ENCODE data around the gene C20orf141.
A peak's percentile ranks its signal among the peaks of the same experiment; 100 is the strongest.
"Not testable (repeated sequence)": the region's sequence is repeated elsewhere in the genome, so short reads cannot be mapped to it uniquely, and the experiment has no call there.

C20orf141 gene

DNA sequence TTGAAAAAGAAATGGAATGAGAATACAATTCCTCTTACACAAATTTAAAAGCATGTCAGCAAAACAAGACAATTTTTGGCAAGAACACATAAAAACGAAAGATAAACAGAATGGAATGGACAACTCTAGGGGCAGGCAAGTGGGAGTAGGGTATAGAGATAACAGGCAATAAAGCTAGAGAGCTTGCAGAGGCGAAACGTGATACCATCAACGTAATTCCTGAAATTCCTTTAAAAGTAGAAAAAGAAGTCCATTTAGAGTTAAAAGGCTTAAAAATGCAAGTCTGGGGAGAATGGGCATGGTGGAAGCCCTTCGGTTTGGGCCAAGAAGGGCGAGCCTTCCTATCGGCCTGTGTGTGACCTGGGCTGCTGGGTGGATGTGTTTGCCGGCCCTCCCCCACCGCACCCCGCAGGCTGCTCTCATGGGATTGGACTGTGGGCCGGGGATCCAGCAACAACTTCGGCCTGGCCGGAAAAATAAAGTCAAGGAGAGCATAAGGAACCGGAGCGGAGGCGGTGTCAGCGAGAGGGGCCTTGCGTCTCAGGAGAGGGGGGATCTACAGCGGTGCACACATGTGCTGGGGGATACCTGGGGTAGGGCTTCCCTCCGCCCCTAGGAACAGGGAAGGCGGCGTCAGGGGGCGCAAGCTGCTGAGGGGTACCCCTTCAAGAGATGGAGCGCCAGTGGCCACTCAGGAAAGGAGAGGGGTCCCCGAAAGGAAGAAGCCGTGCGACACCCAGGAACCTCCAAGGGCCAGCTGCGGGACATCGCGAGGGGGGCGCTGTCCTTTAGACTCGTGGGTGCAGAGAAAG, 5.5 kb downstream of the C20orf141 start:
- peak; percentile 82 for DNase-seq (ENCODE audit: low read depth, low spot score)

DNA sequence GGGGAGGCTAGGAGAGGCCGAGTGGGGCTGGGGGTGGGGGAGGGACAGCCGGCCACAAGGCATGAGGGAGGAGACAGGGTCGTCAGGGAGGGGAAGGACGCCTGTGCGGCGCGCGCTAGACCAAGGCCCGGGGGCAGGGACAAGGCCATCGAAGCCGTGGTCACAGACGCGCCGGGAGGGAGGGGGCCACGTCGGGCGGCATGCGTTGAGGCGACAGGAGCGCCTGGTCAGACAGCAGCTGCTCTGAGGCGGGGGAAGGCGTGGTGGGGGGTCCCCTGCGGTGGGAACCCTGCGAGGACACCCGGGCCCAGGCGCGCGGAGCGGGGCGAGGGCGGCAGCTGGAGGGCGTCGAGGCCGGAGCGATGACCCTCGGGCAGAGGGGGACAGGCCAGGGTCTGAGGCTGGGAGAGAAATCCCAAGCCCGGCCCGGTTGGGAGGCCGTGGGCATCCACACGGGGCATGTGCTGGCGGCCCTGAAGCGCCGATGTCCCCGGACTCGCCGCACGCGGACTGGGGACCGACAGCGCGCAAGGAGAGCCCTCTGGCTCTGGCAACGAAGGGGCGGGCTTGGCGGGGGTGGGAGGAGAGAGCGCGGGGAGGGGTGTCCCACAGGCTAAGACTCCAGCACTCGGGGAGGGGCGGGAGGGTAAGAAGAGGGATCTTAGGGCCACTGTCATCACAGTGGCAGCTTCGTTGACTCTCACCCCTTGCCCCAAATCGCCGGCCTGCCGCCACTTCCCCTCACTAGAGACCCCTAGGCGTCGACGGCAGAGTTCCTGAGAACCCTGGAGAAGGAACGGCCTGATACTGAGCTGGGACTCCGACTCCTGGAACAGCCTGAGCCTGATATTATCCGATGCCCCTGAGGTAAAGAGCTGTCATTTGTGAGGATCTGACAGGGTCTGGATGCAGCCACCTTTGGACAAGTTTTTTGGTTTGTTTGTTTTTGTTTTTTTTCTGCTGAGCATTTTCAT, 6.4 kb downstream of the C20orf141 start:
- DNase-seq (ENCODE audit: low read depth, low spot score): peak; percentile 58

DNA sequence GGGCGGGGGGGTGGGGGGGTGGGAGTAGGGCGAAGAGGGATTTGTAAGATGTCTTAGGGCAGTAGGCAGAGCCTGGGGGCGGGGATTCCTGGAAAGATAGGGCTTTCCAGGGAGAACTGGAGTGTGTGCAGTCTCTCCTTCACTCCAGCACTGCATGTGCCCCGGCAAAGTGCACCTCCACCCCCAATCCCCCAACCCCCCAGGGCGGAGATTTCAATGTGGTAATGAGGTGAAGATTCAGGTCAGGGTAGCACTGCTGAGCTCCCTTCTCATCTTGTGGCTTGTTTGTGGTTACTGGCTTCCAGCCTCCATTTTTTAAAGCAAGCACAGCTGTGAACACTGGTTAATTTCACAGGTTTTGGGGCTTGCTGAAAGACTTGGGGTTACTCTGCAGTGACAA, 7.3 kb downstream of the C20orf141 start:
- DNase-seq (ENCODE audit: low read depth, low spot score): peak; percentile 27

DNA sequence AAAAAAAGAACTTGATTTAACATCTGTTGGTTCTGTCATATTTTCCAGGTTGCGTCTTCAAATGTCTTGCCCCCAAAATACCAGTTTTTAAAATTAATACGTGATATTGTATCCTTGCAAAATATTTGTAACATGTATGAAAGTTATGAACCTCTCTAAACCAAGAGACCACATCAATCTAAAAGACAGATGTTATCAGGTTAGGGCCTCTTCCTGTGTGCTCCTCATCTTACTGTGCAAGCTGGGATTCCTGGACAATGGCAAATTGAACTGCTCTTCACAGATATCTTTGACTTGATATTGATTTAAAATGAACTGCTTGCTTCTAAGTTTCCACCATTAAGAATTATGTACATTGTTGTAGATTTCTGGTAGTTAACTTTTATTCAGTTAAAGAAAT, 11.0 kb downstream of the C20orf141 start:
- DNase-seq (ENCODE audit: low read depth, low spot score): no peak

DNA sequence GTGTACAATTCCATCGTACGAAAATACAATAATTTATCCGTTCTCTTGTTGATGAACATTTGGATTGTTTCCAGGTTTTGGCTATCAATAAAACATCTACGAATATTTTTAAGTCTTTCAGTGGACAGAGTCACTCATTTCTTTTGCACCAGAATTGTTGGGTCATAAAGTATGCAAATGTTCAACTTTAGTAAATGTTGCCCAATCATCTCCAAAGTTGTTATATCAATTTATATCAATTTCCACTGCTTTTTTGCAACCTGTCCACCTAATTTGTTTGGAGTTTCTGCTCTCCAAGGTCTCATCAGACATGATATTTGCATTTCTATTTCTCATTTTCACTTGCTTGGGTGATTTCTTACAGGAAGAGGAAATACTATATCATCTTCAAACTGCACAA, 11.9 kb downstream of the C20orf141 start:
- no peak for DNase-seq (ENCODE audit: low read depth, low spot score)

DNA sequence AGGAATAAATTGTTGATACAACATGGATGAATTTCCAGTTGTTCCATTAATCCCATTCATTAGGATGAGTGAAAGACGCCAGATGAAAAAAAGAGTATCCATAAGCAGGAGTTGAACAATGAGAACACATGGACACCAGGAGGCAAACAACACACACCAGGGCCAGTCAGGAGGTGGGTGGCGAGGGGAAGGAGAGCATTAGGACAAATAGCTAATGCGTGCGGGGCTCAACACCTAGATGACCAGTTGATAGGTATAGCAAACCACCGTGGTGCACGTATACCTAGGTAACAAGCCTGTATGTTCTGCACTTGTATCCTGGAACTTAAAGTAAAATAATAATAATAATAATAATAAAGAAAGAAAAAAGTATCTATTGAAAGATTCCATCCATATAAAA, 14.6 kb downstream of the C20orf141 start:
- no peak for DNase-seq (ENCODE audit: low read depth, low spot score)

DNA sequence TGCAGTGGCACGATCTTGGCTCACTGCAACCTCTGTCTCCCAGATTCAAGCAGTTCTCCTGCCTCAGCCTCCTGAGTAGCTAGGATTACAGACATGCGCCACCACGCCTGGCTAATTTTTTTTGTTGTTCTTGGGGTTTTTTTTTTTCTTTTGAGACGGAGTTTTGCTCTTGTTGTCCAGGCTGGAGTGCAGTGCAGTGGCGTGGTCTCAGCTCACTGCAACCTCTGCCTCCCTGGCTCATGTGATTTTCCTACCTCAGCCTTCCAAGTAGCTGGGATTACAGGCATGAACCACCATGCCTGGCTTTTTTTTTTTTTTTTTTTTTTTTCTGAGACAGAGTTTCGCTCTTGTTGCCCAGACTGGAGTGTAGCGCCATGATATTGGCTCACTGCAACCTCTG, 16.4 kb downstream of the C20orf141 start:
- not testable (repeated sequence) for DNase-seq (ENCODE audit: low read depth, low spot score)

DNA sequence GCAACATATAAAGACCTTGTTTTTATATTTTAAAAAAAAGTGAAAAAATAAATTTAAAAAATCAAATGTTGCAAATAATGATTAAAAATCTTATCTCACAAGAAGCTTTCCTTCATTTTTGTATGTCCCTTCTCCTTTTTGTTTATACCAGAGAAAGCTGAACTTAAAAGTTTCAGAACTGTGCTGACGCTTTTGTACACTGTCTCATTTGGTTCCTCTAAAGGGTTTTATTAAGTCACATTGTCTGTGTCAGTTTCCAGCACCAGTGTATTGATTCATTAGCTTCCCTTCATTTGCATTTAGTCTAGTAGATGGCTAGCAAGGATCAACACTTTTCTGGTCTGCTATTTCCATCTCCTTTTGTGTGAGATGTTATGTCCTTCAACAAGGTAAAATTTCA, 19.0 kb downstream of the C20orf141 start:
- no peak for DNase-seq (ENCODE audit: low read depth, low spot score)

DNA sequence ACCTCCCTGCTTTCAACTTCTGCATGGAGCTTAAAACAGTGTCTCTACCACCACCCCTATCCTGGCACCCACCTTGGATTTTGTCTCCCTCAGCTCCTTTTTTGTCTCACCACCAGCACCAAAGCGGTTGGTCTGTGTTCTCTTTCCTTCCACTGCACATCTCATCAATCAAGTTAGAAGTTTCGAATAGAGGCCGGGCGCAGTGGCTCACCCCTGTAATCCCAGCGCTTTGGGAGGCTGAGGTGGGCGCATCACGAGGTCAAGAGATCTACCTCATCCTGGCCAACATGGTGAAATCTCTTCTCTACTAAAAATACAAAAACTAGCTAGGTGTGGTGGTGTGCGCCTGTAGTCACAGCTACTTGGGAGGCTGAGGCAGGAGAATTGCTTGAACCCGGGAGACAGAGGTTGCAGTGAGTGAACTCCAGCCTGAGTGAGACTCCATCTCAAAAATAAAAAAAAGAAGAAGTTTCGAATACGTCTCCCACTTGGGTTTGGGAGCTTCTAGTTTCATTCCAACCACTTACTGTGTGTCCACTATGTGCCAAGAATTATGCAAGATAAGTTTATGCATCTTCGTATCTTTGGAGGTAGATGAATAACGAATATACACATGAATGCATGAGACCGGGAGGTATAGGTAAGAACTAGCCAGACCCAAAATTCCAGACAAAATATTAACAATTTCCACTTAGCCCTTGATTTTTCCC, 19.8 kb downstream of the C20orf141 start:
- DNase-seq (ENCODE audit: low read depth, low spot score): no peak

DNA sequence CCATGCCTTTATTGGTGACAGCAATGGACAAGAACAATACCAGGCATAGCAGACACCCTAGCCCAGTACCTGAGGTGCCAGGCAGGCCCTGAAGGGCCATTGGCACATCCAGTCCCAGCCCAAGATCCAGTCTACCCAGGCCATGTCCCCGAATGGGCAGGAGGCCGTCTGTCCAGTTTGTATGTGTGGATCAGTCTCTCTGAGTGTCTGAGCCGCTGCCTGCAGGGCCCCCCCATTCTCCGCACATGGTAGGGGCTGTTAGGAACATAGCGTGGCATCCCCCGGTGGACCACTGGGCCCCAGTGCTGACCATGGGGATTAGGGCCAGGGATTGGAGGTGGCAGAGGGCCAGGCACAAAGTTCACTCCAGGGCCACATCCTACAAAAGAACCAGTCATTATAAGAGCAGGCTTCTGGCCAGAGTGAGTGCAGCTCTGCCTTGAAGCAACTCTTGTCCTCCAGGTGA, 20.6 kb downstream of the C20orf141 start:
- no peak for DNase-seq (ENCODE audit: low read depth, low spot score)

DNA sequence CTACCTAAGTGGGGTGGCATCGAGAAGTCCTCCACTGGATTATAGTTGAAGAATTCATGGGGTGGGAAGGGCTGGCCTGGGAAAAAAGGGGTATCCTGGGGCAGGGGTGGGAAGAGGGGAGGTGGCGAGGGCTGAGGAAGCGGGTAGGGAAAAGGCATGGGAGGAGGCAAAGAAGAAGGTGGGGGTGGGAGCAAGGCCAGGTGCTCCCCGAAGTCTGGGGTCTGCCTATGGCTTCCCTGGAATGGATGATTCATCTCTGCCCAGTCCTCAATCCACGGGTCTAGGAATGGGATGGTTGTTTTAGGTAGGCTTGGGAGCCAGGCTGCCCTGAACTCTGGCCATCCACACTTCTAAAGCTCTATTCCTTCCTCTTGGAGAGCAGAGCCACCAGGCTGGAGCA, 21.2 kb downstream of the C20orf141 start:
- no peak for DNase-seq (ENCODE audit: low read depth, low spot score)

DNA sequence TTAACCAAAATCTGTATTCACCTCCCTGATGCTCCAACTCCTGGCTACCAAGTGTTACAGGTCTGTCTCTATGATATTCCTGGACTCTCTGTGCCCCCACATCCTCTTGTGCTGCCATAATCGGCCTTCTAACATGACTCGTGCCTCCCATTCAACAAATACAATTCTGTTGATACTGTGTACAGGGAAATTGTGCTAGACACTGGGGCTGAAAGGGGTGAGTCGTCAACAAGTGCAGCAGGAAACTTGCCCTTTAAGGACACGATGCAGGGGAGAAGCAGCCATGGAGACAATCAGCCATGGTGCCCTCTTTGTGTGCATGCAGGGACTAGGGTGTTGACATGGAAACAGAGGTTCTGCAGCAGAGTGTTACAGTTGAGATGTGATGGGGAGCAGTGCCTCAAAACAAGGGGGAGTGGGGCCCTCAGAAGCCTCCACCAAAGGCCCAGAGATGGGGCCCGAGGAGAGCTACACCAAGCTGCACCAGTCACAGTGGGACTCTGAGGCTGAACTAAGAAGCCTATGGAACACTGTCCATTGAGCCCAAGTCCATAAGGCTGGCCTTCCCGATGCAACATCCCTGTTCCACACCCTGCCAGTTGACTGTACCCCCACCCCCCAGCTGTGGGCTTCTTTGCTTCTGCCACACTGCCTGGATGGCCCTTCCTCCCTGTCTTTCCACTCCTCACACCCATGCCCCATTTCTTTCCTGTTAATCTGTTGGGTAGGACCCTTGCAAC, 22.6 kb downstream of the C20orf141 start:
- no peak for DNase-seq (ENCODE audit: low read depth, low spot score)

DNA sequence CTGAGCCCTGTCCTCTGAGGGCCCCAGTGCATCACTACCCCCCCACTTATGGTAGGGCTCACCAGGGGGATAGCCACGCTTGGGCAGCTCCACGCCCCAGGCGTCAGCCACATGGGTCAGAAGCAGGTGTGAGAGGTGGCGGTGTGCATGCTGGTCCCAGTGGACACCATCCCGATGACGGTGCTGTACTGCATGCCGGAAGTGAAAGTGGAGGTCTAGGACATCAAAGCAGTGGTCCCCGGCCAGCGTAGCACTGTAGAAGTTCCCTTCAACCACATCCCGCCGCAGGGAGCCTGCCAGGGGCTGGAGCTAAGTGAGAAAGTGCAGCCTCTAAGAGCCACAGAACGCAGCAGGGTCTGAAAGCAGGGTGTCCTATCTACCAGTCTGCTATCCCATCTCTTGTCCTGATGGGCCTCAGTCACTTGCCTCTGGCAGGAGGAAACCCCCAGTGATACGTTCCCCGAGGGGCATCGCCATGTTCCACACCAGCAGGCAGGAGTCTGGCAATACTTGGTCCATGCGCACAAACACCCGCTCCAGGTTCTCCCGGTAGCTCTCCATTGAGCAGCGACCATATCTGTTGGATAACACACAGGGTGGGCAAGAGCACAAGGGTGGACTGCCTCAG, 23.5 kb downstream of the C20orf141 start:
- no peak for DNase-seq (ENCODE audit: low read depth, low spot score)

DNA sequence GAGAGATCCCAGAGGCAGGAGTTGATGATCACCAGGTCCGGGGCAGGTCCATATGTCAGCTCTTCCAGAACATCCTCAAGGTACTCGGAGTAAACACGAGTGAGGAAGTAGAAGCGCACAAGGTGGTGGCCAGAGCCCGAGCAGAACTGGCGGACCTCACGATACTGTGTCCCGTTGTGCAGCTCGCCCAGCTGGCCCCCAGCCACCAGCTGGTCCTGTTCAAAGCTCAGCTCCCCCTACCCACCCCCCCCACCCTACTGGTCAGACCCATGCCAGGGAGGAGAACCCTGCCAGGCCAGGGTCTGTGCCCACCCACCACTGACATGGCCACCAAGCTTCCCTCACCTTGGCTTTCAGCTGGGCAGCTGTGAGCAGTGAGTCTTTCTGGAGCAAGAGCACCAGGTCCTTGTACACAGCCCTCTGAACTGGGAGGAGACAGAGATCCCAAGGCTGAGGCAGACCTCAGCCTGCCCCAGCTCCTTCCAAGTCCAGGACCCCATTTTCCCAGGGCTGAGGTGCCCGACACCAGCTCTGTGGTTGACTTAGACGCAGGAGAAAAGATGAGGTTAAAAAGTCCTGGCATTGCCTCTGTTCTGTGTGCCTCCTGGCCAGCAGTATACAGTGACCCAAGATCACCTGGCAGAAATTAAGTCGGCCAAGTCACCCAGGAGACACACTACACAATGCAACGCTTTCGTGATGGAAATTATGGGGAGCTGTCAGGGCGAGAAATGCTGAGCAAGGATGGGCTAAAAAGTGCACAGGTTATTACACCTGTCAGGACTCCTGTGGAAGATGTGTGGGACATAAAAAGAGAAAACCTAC, 24.3 kb downstream of the C20orf141 start:
- no peak for DNase-seq (ENCODE audit: low read depth, low spot score)

DNA sequence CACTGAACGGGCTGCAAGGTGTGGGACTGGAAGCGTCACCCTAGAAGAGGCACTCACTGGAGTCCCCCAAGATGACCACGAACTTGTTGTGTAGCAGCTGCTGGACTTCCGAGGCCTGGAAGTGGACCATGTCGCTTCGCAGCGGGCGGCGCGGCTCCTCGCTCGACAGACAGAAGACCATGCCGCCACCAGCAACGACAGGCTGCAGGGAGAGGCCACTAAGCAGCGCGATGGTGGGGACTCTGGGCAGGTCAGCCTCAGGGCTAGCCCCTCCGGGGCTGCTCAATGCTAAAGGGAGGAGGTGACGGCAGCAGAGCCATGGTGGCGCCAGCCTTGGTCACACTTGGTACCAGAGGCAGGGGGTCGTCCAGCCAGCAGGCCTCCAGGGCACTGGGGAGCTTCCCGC, 24.9 kb downstream of the C20orf141 start:
- DNase-seq (ENCODE audit: low read depth, low spot score): peak; percentile 15

DNA sequence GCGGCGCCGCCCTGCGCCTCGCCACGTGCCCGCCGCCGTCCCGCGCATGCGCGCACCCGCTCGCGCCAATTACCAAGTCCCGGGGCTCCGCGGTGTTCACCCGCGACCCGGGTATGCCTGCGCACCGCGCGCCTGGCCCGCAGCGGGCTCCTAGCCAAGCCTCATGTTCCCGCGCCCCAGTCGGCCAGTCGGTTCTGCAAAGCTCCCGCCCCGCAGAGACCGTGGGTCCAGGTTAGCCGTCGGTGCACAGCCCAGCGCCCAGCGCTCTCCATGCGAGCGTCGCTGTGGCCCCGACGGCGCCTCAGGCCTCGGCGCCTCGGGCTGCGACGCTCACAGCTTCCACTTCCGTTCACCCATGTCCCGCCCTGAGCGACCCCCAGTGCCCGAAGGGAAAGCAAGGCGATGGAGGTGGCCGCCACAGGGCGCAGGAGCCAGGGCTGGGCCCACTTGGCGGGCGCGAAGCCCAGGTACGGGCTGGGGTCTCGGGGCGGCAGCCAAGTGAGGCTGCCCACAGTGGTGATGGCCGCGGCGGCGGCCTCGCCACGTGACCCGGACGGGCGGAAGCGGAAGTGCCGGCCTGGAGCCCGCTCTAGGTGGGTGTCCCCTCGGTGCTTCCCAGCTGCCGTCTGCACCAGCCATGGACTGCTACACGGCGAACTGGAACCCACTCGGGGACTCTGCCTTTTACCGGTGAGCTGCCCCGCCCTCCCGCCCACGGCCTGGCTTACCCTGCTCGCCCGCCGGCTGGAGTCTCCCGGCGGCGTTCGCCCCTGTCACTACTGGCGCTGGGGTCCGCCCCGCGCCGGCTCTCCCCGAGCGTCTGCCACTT, 25.6 kb downstream of the C20orf141 start, which contains the start of the genes PCED1A and VPS16:
TSS of gene PCED1A (minus strand) at position 518 of the 829 bp plus-strand sequence. CDS start 743 bp downstream, outside the sequence.
TSS of gene VPS16 (plus strand) at position 608 of the 829 bp plus-strand sequence. CDS start at position 638, 30 bp downstream.
- DNase-seq (ENCODE audit: low read depth, low spot score): peak; percentile 88

DNA sequence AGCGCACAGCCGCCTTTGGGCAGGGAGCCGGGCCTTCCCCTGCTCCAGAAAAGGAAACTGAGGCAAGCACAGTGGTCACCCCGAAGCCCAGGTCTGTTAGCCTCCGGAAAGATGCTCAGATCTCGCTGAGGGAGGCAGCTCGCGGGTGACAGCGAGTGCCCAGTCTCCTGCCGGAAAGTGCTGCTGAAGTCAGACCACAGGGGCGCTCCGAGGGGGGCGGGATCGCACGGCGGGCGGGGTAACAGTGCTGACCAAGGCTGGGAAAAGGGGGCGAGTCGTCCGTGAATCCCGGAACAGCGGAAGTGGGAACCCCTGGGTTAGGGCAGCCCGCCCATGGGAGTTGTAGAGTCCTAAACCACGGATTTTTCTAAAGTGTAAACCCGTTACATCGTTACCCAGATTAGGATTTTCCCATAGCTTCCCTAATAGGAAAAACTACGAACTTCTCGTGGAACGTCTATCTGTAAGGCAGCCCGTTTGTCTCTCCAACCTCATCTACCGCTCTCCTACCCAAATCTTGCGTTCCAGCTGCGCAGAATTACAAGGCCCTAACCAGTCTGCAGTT, 26.3 kb downstream of the C20orf141 start:
- DNase-seq (ENCODE audit: low read depth, low spot score): peak; percentile 28

DNA sequence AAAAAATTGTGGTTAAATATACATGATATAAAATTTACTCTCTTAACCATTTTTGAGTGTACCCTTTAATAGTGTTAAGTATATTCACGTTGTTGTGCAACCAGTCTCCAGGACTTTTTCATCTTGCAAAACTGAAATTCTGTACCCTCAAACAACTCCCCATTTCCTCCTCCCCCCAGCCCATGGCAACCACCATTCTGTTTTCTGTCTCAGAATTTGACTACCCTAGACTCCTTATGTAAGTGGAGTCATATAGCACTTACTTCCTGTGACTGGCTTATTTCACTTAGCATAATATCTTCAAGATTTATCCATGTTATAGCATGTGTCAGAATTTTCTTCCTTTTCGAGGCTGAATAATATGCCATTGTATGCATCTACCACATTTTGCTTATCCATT, 30.8 kb downstream of the C20orf141 start:
- no peak for DNase-seq (ENCODE audit: low read depth, low spot score)
